GM20431 (cell line): ENCODE measurements around the gene ACTMAP.
"Not testable (repeated sequence)": the region's sequence is repeated elsewhere in the genome, so short reads cannot be mapped to it uniquely, and the experiment has no call there.

Source experiments
- in situ Hi-C: fragments of 300-500 bp; cut with MseI, MboI; formaldehyde crosslinking; loops from one replicate; pipeline ENCODE4 v1.15.0; 2020; ENCODE audit warnings: low sequenced_read_pairs; ENCODE audit not compliant: unreplicated experiment

ACTMAP gene

GRCh38 chr19:40747536-40747935, 2.7 kb downstream of the ACTMAP start:
- in situ Hi-C loops, result no loop called here

GRCh38 chr19:40745402-40745780, 4.9 kb downstream of the ACTMAP start:
- in situ Hi-C loops, result no loop called here

- in situ Hi-C loops, result no loop called here
Observed at GRCh38 chr19:40744554-40745401, 5.5 kb downstream of the ACTMAP start.

GRCh38 chr19:40743926-40744325, 6.4 kb downstream of the ACTMAP start:
- in situ Hi-C loops, result no loop called here

- in situ Hi-C loops, result no loop called here
Observed at GRCh38 chr19:40742886-40743285, 7.4 kb downstream of the ACTMAP start.

- in situ Hi-C loops, result no loop called here
Observed at GRCh38 chr19:40742477-40742876, 7.8 kb downstream of the ACTMAP start.

GRCh38 chr19:40741527-40742390, 8.5 kb downstream of the ACTMAP start:
- in situ Hi-C loops, result no loop called here

GRCh38 chr19:40740747-40741146, 9.5 kb downstream of the ACTMAP start:
- in situ Hi-C loops, result no loop called here

- in situ Hi-C loops, result no loop called here
Observed at GRCh38 chr19:40739871-40740703, 10.2 kb downstream of the ACTMAP start.

- in situ Hi-C loops, result no loop called here
Observed at GRCh38 chr19:40739030-40739839, 11.0 kb downstream of the ACTMAP start.

GRCh38 chr19:40737102-40737644, 13.1 kb downstream of the ACTMAP start:
- in situ Hi-C loops, result no loop called here

- in situ Hi-C loops, result no loop called here
Observed at GRCh38 chr19:40736661-40737060, 13.6 kb downstream of the ACTMAP start.

GRCh38 chr19:40735013-40735771, 15.1 kb downstream of the ACTMAP start:
- in situ Hi-C loops, result no loop called here

GRCh38 chr19:40733149-40733548, 17.1 kb downstream of the ACTMAP start:
- in situ Hi-C loops, result no loop called here

- in situ Hi-C loops, result not testable (repeated sequence)
Observed at GRCh38 chr19:40732304-40732703, 18.0 kb downstream of the ACTMAP start.

GRCh38 chr19:40730065-40730464, 20.2 kb downstream of the ACTMAP start:
- in situ Hi-C loops, result not testable (repeated sequence)

- in situ Hi-C loops, result no loop called here
Observed at GRCh38 chr19:40726279-40726678, 24.0 kb downstream of the ACTMAP start.

- in situ Hi-C loops, result no loop called here
Observed at GRCh38 chr19:40724855-40725254, 25.4 kb downstream of the ACTMAP start.
